Mammary epithelial cell (primary cell): ENCODE data around the gene NOL4L.

Experiments
- EZH2 ChIP-seq: IDR thresholded peaks from 2 replicates; pipeline ENCODE4 v1.6.1; 2012; ENCODE audit warnings: low read length, inconsistent platforms, borderline replicate concordance
- TF ChIP-seq, protein P1 (sequence below), 2 donors: IDR thresholded peaks in 1 of 2; conservative IDR thresholded peaks in 1 of 2; 2 replicates each; pipeline ENCODE4 v1.5.1; 2011 to 2012; ENCODE audit warnings: inconsistent platforms in 2 of 2, low read length in 2 of 2, mild to moderate bottlenecking in 2 of 2, control low read depth in 1 of 2, low read depth in 1 of 2; ENCODE audit not compliant: insufficient read depth in 1 of 2; ENCODE audit errors: extremely low read depth in 1 of 2

GRCh38 chr20:32429343-32429742 is 155.8 kb downstream of the NOL4L start:
- TF ChIP-seq EZH2, result no peak
- TF ChIP-seq, protein P1, sequence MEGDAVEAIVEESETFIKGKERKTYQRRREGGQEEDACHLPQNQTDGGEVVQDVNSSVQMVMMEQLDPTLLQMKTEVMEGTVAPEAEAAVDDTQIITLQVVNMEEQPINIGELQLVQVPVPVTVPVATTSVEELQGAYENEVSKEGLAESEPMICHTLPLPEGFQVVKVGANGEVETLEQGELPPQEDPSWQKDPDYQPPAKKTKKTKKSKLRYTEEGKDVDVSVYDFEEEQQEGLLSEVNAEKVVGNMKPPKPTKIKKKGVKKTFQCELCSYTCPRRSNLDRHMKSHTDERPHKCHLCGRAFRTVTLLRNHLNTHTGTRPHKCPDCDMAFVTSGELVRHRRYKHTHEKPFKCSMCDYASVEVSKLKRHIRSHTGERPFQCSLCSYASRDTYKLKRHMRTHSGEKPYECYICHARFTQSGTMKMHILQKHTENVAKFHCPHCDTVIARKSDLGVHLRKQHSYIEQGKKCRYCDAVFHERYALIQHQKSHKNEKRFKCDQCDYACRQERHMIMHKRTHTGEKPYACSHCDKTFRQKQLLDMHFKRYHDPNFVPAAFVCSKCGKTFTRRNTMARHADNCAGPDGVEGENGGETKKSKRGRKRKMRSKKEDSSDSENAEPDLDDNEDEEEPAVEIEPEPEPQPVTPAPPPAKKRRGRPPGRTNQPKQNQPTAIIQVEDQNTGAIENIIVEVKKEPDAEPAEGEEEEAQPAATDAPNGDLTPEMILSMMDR (conservative IDR thresholded peaks at IDR 0.05 in 1 of 2, IDR thresholded peaks at IDR 0.05 in 1 of 2; ENCODE audit: extremely low read depth in 1 of 2, insufficient read depth in 1 of 2, low read depth in 1 of 2, low read length in 2 of 2), result no peak
